HepG2 (cell line): Measurements from ENCODE around the gene MEIOC. TPM values are rescaled to one million over a fixed set of nuclear protein-coding genes. Genes with fewer than 3 reads are reported as not detected.

ENCODE experiments used
- CHD2 ChIP-seq: IDR thresholded peaks from 2 replicates; pipeline ENCODE4 v1.6.1; 2011; ENCODE audit warnings: low read depth, low read length, improper control_type of control experiment
- GATAD1 ChIP-seq: IDR thresholded peaks from 2 replicates; pipeline ENCODE4 v1.6.1; 2016; ENCODE audit warnings: missing genetic modification reagents, missing compliant biosample characterization
- KMT2A ChIP-seq: sonication (generic); formaldehyde crosslinking; IDR thresholded peaks from 2 replicates; pipeline ENCODE4 v1.4.0; 2020; ENCODE audit warnings: missing genetic modification reagents
- KMT2B ChIP-seq: IDR thresholded peaks from 2 replicates; pipeline ENCODE4 v1.6.1; 2016; ENCODE audit warnings: missing genetic modification reagents, missing compliant biosample characterization
- NFIC ChIP-seq: IDR thresholded peaks from 2 replicates; pipeline ENCODE4 v1.6.1; 2012; ENCODE audit warnings: mild to moderate bottlenecking, low read length, inconsistent platforms
- POLR2AphosphoS5 ChIP-seq: IDR thresholded peaks from 2 replicates; pipeline ENCODE4 v1.6.1; 2012; ENCODE audit warnings: low read depth, low read length
- SMAD1 ChIP-seq: sonication (generic); formaldehyde crosslinking; IDR thresholded peaks from 2 replicates; pipeline ENCODE4 v1.4.0; 2020; ENCODE audit warnings: missing genetic modification reagents, low read depth, mild to moderate bottlenecking, borderline replicate concordance
- ZMYM2 ChIP-seq: sonication (generic); formaldehyde crosslinking; IDR thresholded peaks from 2 replicates; pipeline ENCODE4 v1.8.0; 2022; ENCODE audit warnings: mild to moderate bottlenecking, missing genetic modification reagents
- ZNF549 ChIP-seq: sonication (generic); formaldehyde crosslinking; IDR thresholded peaks from 2 replicates; pipeline ENCODE4 v1.5.0; 2020; ENCODE audit warnings: missing genetic modification reagents
- ZNF564 ChIP-seq: sonication (generic); formaldehyde crosslinking; IDR thresholded peaks from 2 replicates; pipeline ENCODE4 v1.8.1; 2023; ENCODE audit warnings: mild to moderate bottlenecking, missing genetic modification reagents
- polyA plus RNA-seq, 8 experiments: library from polyadenylated mRNA; depleted of rRNA in 3 of 8; stranded (reverse) in 7 of 8; unstranded in 1 of 8; fragments of >200 nt; fragmentation: Illumina TruSeq in 4 of 8; extraction: Trizol in 4 of 8; gene quantifications; 2 replicates each; pipeline versions ENCODE4 v1.2.1 to v1.2.3, GENCODE V29; 2011 to 2016; ENCODE audit warnings: low read depth in 4 of 8, missing spikeins in 1 of 8, mixed read lengths in 1 of 8; ENCODE audit not compliant: insufficient read depth in 1 of 8
- total RNA-seq, 5 experiments: library from RNA; depleted of rRNA; stranded (reverse); fragments of >200 nt; fragmentation: Illumina TruSeq; extraction: Trizol; gene quantifications; 2 replicates each; pipeline ENCODE4 v1.2.3, GENCODE V29; 2016; ENCODE audit warnings: low read depth in 1 of 5
- TF ChIP-seq, protein P1 (sequence below): sonication (generic); formaldehyde crosslinking; IDR thresholded peaks from 2 replicates; pipeline ENCODE4 v1.4.0; 2020; ENCODE audit warnings: mild to moderate bottlenecking, missing genetic modification reagents
- TF ChIP-seq, protein P2 (sequence below): sonication (generic); formaldehyde crosslinking; IDR thresholded peaks from 2 replicates; pipeline ENCODE4 v1.4.0; 2020; ENCODE audit warnings: missing genetic modification reagents, borderline replicate concordance
- TF ChIP-seq, protein P3 (sequence below): sonication (generic); formaldehyde crosslinking; IDR thresholded peaks from 2 replicates; pipeline ENCODE4 v1.8.1; 2023; ENCODE audit warnings: mild to moderate bottlenecking, moderate library complexity, missing genetic modification reagents
- TF ChIP-seq, protein P4 (sequence below): IDR thresholded peaks from 2 replicates; pipeline ENCODE4 v1.6.1; 2016; ENCODE audit warnings: mild to moderate bottlenecking

MEIOC gene
- total and polyA plus RNA-seq, 2 of the 13 experiments (the other 11 are each of a cell fraction or from before 2014, with no cell fraction given) = 0.04 to 0.15 TPM

DNA sequence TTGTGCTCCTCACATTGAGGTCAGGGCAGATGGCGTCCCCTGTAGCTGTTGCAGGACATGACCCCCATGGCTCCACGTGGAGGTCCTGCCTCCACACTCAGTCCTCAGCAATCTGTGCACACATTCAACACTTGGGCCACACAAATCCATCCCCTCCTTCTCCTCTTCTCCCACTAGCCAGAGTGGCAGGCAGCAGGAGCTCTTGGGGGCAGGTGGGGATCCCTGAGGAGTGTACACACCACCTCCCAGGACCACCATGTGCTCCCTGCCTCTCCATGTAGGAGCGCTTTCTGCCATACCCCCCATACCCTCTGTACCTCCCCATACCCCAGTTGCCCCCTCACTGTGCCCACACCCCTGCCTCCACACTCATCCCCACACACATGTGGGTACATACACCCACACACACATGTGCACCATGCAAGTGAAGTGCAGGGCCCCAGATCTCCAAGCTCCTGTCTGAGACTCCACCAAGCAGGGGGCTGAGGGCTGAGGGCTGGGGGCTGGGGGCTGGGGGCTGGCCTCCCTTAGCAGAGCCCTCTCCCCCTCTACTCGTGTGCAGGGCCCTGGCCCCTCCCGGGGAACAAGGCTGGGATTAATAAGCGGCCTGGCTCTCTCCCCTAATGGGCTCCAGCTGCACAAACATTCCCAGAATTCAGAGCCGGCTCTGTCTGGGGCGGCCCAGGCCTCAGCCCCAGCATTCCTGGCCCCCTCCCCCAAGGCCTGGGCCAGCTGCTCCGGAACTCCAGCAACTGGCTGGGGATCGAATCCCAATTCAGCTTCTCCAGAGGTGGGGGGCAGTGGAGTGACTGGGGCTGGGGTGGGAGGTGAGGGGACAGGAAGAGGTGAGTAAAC lies 48.2 kb upstream of the MEIOC start (continued):
- TF ChIP-seq, protein P1, sequence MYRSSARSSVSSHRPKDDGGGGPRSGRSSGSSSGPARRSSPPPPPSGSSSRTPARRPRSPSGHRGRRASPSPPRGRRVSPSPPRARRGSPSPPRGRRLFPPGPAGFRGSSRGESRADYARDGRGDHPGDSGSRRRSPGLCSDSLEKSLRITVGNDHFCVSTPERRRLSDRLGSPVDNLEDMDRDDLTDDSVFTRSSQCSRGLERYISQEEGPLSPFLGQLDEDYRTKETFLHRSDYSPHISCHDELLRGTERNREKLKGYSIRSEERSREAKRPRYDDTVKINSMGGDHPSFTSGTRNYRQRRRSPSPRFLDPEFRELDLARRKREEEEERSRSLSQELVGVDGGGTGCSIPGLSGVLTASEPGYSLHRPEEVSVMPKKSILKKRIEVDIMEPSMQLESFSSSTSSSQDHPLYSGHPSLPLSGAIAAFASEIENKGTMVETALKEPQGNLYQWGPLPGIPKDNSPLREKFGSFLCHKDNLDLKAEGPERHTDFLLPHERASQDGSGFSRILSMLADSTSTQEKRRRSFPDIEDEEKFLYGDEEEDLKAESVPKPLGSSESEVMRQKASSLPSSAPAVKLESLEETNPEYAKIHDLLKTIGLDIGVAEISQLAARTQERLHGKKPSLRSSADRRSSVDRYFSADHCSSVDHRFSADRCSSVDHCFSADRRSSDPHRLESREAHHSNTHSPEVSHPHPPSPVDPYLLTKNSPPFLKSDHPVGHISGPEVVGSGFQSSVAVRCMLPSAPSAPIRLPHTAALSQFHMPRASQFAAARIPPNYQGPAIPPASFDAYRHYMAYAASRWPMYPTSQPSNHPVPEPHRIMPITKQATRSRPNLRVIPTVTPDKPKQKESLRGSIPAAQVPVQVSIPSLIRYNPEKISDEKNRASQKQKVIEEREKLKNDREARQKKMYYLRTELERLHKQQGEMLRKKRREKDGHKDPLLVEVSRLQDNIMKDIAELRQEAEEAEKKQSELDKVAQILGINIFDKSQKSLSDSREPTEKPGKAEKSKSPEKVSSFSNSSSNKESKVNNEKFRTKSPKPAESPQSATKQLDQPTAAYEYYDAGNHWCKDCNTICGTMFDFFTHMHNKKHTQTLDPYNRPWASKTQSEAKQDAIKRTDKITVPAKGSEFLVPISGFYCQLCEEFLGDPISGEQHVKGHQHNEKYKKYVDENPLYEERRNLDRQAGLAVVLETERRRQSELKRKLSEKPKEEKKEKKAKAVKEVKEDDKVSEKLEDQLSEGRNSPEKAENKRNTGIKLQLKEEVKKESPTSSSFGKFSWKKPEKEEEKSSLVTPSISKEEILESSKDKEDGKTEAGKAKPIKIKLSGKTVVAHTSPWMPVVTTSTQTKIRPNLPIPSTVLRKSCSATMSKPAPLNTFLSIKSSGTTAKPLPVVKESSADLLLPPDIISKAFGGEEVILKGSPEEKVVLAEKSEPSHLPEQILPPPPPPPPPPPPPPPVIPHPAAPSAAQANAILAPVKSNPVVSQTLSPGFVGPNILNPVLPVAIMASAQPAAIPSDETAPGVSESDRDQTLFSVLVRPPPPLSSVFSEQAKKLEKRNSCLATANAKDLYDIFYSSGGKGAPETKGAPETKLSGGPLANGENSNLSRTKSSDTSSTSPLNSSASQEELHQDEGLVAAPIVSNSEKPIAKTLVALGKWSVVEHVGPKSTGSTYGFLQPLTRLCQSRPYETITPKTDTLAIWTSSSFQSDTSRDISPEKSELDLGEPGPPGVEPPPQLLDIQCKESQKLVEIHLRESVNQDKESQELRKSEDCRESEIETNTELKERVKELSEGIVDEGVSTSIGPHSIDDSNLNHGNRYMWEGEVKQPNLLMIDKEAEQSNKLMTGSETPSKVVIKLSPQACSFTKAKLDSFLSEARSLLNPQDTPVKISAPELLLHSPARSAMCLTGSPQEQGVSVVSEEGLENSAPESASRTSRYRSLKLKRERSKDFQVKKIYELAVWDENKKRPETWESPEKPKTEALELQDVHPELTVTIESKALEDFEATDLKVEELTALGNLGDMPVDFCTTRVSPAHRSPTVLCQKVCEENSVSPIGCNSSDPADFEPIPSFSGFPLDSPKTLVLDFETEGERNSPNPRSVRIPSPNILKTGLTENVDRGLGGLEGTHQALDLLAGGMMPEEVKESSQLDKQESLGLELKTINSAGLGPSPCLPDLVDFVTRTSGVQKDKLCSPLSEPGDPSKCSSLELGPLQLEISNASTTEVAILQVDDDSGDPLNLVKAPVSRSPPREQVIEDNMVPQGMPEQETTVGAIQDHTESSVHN (CRISPR knock-in tag) = no peak
- TF ChIP-seq ZNF549 (CRISPR knock-in tag) (no peak), KMT2A (no peak), NFIC (no peak), CHD2 (no peak), SMAD1 (CRISPR knock-in tag) (no peak), GATAD1 (no peak), ZMYM2 (no peak), ZNF564 (CRISPR knock-in tag) (no peak), KMT2B (CRISPR knock-in tag) (0 out of 2 replicates have a peak, but pooled peaks have one; percentile 4), POLR2AphosphoS5 (no peak)
- TF ChIP-seq, protein P2, sequence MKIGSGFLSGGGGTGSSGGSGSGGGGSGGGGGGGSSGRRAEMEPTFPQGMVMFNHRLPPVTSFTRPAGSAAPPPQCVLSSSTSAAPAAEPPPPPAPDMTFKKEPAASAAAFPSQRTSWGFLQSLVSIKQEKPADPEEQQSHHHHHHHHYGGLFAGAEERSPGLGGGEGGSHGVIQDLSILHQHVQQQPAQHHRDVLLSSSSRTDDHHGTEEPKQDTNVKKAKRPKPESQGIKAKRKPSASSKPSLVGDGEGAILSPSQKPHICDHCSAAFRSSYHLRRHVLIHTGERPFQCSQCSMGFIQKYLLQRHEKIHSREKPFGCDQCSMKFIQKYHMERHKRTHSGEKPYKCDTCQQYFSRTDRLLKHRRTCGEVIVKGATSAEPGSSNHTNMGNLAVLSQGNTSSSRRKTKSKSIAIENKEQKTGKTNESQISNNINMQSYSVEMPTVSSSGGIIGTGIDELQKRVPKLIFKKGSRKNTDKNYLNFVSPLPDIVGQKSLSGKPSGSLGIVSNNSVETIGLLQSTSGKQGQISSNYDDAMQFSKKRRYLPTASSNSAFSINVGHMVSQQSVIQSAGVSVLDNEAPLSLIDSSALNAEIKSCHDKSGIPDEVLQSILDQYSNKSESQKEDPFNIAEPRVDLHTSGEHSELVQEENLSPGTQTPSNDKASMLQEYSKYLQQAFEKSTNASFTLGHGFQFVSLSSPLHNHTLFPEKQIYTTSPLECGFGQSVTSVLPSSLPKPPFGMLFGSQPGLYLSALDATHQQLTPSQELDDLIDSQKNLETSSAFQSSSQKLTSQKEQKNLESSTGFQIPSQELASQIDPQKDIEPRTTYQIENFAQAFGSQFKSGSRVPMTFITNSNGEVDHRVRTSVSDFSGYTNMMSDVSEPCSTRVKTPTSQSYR = peak; percentile 82
- TF ChIP-seq, protein P3, sequence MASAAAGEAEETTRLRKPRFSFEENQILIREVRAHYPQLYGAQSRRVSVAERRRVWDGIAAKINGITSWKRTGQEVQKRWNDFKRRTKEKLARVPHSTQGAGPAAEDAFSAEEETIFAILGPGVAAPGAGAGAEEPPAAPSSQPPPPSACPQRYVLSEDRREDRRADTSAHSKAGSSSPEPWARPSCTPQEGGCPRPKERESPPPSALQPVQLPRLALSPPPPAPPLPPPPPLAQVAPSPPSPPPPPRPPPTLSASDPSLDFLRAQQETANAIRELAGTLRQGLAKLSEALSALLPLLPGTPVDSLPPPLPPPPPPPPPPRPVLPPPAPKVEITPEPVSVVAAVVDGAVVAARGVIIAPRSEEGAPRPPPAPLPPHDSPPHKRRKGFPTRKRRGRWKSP (CRISPR knock-in tag) = no peak
- TF ChIP-seq, protein P4, sequence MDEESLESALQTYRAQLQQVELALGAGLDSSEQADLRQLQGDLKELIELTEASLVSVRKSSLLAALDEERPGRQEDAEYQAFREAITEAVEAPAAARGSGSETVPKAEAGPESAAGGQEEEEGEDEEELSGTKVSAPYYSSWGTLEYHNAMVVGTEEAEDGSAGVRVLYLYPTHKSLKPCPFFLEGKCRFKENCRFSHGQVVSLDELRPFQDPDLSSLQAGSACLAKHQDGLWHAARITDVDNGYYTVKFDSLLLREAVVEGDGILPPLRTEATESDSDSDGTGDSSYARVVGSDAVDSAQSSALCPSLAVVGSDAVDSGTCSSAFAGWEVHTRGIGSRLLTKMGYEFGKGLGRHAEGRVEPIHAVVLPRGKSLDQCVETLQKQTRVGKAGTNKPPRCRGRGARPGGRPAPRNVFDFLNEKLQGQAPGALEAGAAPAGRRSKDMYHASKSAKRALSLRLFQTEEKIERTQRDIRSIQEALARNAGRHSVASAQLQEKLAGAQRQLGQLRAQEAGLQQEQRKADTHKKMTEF (CRISPR knock-in tag) = no peak
